Adrenal gland (tissue), 12 donors: Measurements from ENCODE around the gene PLXNA2. TPM values are rescaled to one million over a fixed set of nuclear protein-coding genes. Genes with fewer than 3 reads are reported as not detected.

Experiments used
- DNase-seq, 7 donors: peaks; one replicate each; pipeline ENCODE4 v3.0.0-alpha.2; 2019 to 2020
- H3K27ac ChIP-seq, 5 donors: fragments of 200-600 bp; sonication (generic) in 4 of 5; 1 replicate in 3 of 5; 2 replicates in 2 of 5; pipeline versions ENCODE4 v1.5.1 to v1.8.0; 2016 to 2020; ENCODE audit warnings: mild to moderate bottlenecking in 1 of 5
- H3K27me3 ChIP-seq: fragments of 200-600 bp; 2 replicates; pipeline ENCODE4 v1.8.0; 2021
- H3K36me3 ChIP-seq, 2 donors: fragments of 200-600 bp; replicated peaks in 1 of 2; 1 replicate in 1 of 2; 2 replicates in 1 of 2; pipeline versions ENCODE4 v1.5.1 to v1.8.0; 2018 to 2022
- H3K4me1 ChIP-seq, 2 donors: fragments of 200-600 bp; replicated peaks in 1 of 2; 1 replicate in 1 of 2; 2 replicates in 1 of 2; pipeline versions ENCODE4 v1.5.1 to v1.8.0; 2018 to 2021
- H3K4me3 ChIP-seq, 4 donors: fragments of 200-600 bp; sonication (generic) in 3 of 4; one replicate each; pipeline ENCODE4 v1.5.1; 2016 to 2018
- H3K9me3 ChIP-seq, 3 donors: fragments of 200-600 bp; sonication (generic) in 1 of 3; replicated peaks in 1 of 3; 1 replicate in 2 of 3; 2 replicates in 1 of 3; pipeline versions ENCODE4 v1.5.1 to v1.8.0; 2016 to 2021
- CTCF ChIP-seq, 6 experiments: fragments of 450-650 bp in 4 of 6; fragments of 200-600 bp in 2 of 6; sonication (generic) in 1 of 6; IDR thresholded peaks; 1 replicate in 5 of 6; 2 replicates in 1 of 6; pipeline versions ENCODE4 v1.5.1 to v1.8.0; 2016 to 2021; ENCODE audit warnings: antibody characterized with exemption in 6 of 6, mild to moderate bottlenecking in 2 of 6, moderate library complexity in 1 of 6
- POLR2A ChIP-seq, 2 donors: fragments of 450-650 bp; IDR thresholded peaks; one replicate each; pipeline ENCODE4 v1.6.1; 2017; ENCODE audit warnings: antibody characterized with exemption in 2 of 2, mild to moderate bottlenecking in 2 of 2, moderate library complexity in 1 of 2
- WGBS, 4 donors: extraction: QIAGEN DNeasy Blood & Tissue Kit in 2 of 4; methylation state at CpG; one replicate each; pipeline versions ENCODE4 v1.1.5 to v1.1.7; 2013 to 2017; 5-methylcytosine and 5-hydroxymethylcytosine counted together
- intact Hi-C, 2 donors: fragments of 100-400 bp; cut with DNase I; formaldehyde crosslinking; loops; one replicate each; pipeline versions ENCODE4 v1.14.1 to v1.15.0; 2022 to 2023
- polyA plus RNA-seq, 3 donors: library from polyadenylated mRNA; stranded (reverse); fragments of 200-250 nt in 2 of 3; fragments of 350-450 nt in 1 of 3; fragmentation: Illumina TruSeq in 1 of 3; extraction: RNeasy Lipid Tissue Mini Kit (QIAGEN cat#74804) in 1 of 3; gene quantifications; one replicate each; pipeline ENCODE4 v1.2.3, GENCODE V29; 2013 to 2014
- total RNA-seq, 9 donors: library from RNA; depleted of rRNA in 4 of 9; stranded (reverse); fragments of >200 nt in 4 of 9; fragments of 120-200 nt in 1 of 9; fragmentation: NEBNext Ultra II Directional in 1 of 9; extraction: Animal tissue kit (Norgen Biotek cat#: 25700) in 1 of 9; gene quantifications; one replicate each; pipeline versions ENCODE4 v1.1.0 to v1.2.4, GENCODE V29; 2013 to 2023
- donor health status: healthy with polysubstance abuse.
- donor health status: Bipolar disorder and iron deficiency.
- donor health status: DM: yes; HTN: yes; CAD: no.
- donor health status: DM: no; HTN: no; CAD: no.
- donor health status: DM: no; HTN: no; CAD: no.
- donor health status: DM: yes; HTN: yes; CAD: no.

The PLXNA2 gene
- total and polyA plus RNA-seq, 12 donors = 2.7 to 9.4 (median 4.5) TPM

DNA sequence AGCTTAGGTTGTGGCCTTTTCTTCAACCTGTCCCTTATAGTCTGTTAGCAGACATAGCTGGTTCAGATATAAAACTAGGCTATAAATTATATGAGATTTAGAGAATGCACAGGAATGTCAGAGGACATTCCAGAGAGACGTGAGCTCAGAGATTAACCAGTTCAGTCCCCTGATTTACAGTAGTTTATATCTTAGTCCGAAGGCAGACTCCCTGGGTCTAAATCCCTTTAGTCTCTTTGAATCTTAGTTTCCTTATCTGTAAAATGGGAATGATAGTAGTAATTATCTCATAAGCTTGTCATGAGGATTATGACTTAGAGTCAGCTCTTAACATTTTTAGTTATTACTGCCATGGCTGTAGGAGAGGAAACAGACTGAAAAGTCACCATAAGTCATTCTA lies 45.5 kb upstream of the PLXNA2 start:
- intact Hi-C loops = no loop called here
- no peaks in the 10 kb centered on the region for H3K27me3 ChIP-seq
- H3K27ac ChIP-seq = no peak overlapping the region
- TF ChIP-seq POLR2A (IDR thresholded peaks at IDR 0.05) (no peak), CTCF (IDR thresholded peaks at IDR 0.05) (no peak)
- no peaks in the 10 kb centered on the region for H3K36me3 ChIP-seq
- no peak for DNase-seq
- H3K9me3 ChIP-seq = no peaks in the 10 kb centered on the region
- no peak overlapping the region for H3K4me3 ChIP-seq
- H3K4me1 ChIP-seq = no peaks in the 10 kb centered on the region
- 69 to 75% (median 73%) methylated on average over 2 of the region's 2 CpGs for WGBS, 4 donors

GRCh38 chr1:208288495-208288894 lies 44.3 kb upstream of the PLXNA2 start:
- TF ChIP-seq POLR2A (IDR thresholded peaks at IDR 0.05) = no peak
- TF ChIP-seq CTCF (IDR thresholded peaks at IDR 0.05) = no peak
- no peaks in the 10 kb centered on the region for H3K27me3 ChIP-seq
- no peaks in the 10 kb centered on the region for H3K4me1 ChIP-seq
- no peak overlapping the region for H3K27ac ChIP-seq
- 83 to 89% (median 86%) methylated on average over 4 of the region's 4 CpGs for WGBS, 4 donors
- H3K4me3 ChIP-seq = no peak overlapping the region
- H3K9me3 ChIP-seq = no peaks in the 10 kb centered on the region
- no peak for DNase-seq
- no peaks in the 10 kb centered on the region for H3K36me3 ChIP-seq
- intact Hi-C loops = no loop called here

DNA sequence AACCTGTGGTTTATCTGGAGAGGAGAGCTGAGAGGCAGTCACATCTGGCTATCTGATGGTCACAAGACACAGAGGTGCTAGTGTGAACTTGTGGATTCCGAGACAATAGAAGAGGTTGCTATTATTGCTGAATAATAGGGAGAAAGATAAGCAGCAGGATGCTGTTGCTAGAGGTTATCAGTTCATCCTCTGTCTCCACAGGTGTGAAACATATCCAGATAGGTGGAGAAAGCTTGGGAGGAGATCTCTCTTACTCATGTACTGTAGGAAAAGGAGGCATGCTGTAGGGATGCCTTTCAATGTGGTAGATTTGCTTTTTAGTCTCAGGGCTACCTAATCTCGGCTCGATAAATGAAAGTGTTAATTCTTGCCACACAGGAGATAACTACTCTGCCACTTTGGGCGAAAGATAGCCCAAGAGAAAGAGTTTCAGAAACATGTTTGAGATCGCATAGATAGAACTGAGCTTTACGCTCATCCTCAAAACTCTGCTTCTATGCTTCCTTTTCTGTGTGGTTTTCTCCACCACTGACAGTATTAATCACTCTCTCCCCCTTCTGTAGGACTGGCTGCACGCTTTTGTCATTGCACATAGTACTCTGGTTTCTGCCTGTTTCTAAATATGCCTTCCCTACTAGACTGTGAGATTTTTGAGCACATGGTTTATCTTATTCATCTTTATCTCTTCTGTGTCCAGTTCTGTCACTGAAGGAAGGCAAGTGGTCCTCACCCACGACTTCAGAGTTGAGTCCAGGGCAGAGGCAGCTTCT lies 36.7 kb upstream of the PLXNA2 start:
- TF ChIP-seq POLR2A (IDR thresholded peaks at IDR 0.05) (no peak), CTCF (IDR thresholded peaks at IDR 0.05) (no peak)
- Histone ChIP-seq H3K27me3 (peaks cover 4% of the 10 kb centered on the region), H3K9me3 (no peaks in the 10 kb centered on the region), H3K4me1 (no peaks in the 10 kb centered on the region), H3K27ac (no peak overlapping the region), H3K4me3 (no peak overlapping the region), H3K36me3 (no peaks in the 10 kb centered on the region)
- intact Hi-C loops = no loop called here
- 61 to 75% (median 68%) methylated on average over 8 of the region's 8 CpGs for WGBS, 4 donors
- DNase-seq = no peak

GRCh38 chr1:208279826-208280588 lies 35.8 kb upstream of the PLXNA2 start:
- no peak for DNase-seq
- WGBS, 4 donors = 75 to 86% (median 82%) methylated on average over 7 to 11 of the region's 11 CpGs

More at GRCh38 chr1:208279826-208280588, 35.8 kb upstream of the PLXNA2 start:
- Histone ChIP-seq H3K4me1 (no peaks in the 10 kb centered on the region), H3K4me3 (no peak overlapping the region), H3K36me3 (no peaks in the 10 kb centered on the region), H3K27ac (no peak overlapping the region), H3K27me3 (peaks cover 4% of the 10 kb centered on the region), H3K9me3 (no peaks in the 10 kb centered on the region)
- TF ChIP-seq POLR2A (IDR thresholded peaks at IDR 0.05) = no peak
- no peak for TF ChIP-seq CTCF (IDR thresholded peaks at IDR 0.05)
- intact Hi-C loops = no loop called here
